Prostate gland (tissue), 2 donors: ENCODE data around the gene RRP36.
A peak's percentile ranks its signal among the peaks of the same experiment; 100 is the strongest.

Experiments
- POLR2A ChIP-seq: fragments of 450-650 bp; IDR thresholded peaks from one replicate; pipeline ENCODE4 v1.6.1; 2016; ENCODE audit warnings: antibody characterized with exemption, mild to moderate bottlenecking
- POLR2AphosphoS5 ChIP-seq: sonication (generic); formaldehyde crosslinking; IDR thresholded peaks from one replicate; pipeline ENCODE4 v1.6.1; 2017; ENCODE audit warnings: antibody characterized with exemption
- TF ChIP-seq, protein P1 (sequence below), 4 experiments: fragments of 200-600 bp in 2 of 4; fragments of 450-650 bp in 2 of 4; sonication (generic) in 2 of 4; IDR thresholded peaks; 1 replicate in 3 of 4; 2 replicates in 1 of 4; pipeline ENCODE4 v1.5.1; 2016 to 2019; ENCODE audit warnings: antibody characterized with exemption in 4 of 4, mild to moderate bottlenecking in 2 of 4, moderate library complexity in 2 of 4

DNA sequence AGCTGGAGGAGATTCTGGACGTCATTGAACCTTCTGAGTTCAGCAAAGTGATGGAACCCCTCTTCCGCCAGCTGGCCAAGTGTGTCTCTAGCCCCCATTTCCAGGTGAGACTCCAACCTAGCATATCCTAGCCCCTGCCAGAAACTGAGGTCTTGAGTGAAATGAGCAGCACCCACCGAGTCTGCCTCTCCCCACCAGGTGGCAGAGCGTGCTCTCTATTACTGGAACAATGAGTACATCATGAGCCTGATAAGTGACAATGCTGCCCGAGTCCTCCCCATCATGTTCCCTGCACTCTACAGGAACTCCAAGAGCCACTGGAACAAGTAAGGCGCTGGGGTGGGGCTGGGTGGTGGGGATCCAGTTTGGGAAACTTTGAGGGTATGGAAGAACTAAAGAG is 12.3 kb upstream of the RRP36 start:
- TF ChIP-seq, protein P1, sequence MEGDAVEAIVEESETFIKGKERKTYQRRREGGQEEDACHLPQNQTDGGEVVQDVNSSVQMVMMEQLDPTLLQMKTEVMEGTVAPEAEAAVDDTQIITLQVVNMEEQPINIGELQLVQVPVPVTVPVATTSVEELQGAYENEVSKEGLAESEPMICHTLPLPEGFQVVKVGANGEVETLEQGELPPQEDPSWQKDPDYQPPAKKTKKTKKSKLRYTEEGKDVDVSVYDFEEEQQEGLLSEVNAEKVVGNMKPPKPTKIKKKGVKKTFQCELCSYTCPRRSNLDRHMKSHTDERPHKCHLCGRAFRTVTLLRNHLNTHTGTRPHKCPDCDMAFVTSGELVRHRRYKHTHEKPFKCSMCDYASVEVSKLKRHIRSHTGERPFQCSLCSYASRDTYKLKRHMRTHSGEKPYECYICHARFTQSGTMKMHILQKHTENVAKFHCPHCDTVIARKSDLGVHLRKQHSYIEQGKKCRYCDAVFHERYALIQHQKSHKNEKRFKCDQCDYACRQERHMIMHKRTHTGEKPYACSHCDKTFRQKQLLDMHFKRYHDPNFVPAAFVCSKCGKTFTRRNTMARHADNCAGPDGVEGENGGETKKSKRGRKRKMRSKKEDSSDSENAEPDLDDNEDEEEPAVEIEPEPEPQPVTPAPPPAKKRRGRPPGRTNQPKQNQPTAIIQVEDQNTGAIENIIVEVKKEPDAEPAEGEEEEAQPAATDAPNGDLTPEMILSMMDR (IDR thresholded peaks at IDR 0.05), result peak in 3 of 4 experiments; percentile 22 to 55 (median 48)
- TF ChIP-seq POLR2AphosphoS5 (peak; percentile 12), POLR2A (no peak)
